GM10847 (cell line): ENCODE data around the gene CFHR1.
"Not testable (repeated sequence)": the region's sequence is repeated elsewhere in the genome, so short reads cannot be mapped to it uniquely, and the experiment has no call there.

Experiments used
- POLR2A ChIP-seq: IDR thresholded peaks from 2 replicates; pipeline ENCODE4 v1.6.1; 2011; ENCODE audit not compliant: insufficient read length; ENCODE audit errors: extremely low read depth

CFHR1 gene

DNA sequence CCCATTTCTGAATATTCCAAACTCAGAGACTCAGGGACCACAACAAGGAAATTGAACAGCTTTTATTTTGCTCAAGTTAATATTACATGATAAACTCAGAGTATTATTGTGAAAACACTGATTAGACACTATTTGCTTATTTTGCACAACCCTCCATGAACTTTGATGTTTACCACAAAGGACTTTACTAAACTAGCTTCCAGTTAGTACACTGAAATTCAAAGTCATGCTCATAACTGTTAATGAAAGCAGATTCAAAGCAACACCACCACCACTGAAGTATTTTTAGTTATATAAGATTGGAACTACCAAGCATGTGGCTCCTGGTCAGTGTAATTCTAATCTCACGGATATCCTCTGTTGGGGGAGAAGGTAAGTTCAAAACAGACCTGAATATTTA lies at the start of gene CFHR1:
CFHR1 (plus strand) TSS at position 201 of the 400 bp plus-strand sequence; CDS start at position 315, 114 bp downstream.
- TF ChIP-seq POLR2A = not testable (repeated sequence)

DNA sequence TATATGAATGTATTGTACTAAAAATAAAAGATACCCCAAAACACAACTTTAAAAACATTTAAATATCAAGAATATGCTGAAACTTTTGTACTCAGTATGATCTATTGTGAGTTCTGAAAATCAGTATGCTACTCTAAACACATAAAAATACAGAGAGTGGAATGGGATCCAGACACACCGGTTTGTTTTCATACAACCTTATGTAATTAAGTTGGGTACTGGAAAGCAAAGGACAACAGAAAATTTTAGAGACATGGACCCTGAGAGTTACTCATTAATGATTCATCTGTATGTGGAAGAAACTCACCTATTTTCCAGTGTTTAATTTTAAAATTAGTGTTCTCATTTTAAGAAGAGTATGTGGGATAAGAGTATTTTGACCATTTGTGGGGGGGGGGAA lies 45.8 kb upstream of the CFHR1 start:
- no peak for TF ChIP-seq POLR2A

DNA sequence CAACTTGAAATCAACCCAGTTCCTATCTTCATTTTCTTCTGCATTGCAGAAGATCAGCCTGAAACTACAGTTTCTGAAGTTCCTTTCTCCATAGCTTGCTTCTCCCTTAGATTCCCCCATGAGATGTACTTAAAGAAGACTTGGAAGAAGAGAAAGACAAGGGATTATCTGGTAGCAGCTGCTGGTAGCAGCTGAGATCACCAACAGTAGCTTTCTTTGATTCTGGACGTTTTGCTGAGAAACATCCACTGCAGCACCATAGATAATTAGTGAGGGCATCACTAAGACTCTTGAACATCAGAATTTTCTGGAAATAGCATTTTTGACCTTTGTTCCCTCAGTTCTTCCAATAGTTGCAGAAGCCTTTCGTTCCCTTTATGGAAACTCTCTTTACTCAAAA lies 45.4 kb upstream of the CFHR1 start:
- TF ChIP-seq POLR2A = no peak

DNA sequence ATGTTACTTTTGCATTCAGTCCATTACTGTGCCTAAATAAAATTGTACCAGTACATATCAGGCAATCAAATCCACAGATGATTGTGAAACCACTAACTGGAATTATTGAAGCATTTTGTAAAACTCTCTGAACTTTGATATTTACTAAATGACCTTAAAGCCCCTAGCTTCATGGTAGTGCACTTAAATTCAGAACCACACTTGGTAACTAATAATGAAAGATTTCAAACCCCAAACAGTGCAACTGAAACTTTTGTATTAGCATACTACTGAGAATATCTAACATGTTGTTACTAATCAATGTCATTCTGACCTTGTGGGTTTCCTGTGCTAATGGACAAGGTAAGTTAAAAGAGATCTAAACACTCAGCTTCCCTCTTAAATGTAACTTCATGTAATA lies 44.9 kb upstream of the CFHR1 start, which contains the start of gene CFHR3:
CFHR3 (plus strand) TSS at position 238 of the 400 bp plus-strand sequence; CDS start at position 285, 47 bp downstream.
- no peak for TF ChIP-seq POLR2A

DNA sequence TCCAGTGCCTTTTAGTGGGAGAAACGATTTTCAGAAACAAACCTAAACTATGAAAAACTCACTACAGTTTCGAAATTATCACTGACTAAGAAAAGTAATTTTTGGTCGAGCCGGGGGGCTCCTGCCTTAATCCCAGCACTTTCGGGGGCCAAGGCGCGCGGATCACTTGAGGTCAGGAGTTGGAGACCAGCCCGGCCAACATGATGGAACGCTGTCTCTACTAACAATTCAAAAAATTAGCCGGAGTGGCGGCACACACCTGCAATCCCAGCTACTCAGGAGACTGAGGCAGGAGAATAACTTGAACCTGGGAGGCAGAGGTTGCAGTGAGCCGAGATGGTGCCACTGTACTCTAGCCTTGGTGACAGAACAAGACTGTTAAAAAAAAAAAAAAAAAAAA lies 41.9 kb upstream of the CFHR1 start:
- no peak for TF ChIP-seq POLR2A

DNA sequence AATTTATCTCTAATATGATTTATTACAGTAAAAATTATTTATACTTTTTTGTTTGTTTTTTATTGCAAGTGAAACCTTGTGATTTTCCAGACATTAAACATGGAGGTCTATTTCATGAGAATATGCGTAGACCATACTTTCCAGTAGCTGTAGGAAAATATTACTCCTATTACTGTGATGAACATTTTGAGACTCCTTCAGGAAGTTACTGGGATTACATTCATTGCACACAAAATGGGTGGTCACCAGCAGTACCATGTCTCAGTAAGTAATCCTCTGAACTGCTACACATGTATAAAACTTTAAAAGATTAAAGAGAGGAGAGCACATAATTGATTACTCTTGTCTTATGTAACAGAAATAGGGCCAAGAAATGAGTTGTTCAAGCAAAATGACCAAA lies 40.4 kb upstream of the CFHR1 start:
- no peak for TF ChIP-seq POLR2A

DNA sequence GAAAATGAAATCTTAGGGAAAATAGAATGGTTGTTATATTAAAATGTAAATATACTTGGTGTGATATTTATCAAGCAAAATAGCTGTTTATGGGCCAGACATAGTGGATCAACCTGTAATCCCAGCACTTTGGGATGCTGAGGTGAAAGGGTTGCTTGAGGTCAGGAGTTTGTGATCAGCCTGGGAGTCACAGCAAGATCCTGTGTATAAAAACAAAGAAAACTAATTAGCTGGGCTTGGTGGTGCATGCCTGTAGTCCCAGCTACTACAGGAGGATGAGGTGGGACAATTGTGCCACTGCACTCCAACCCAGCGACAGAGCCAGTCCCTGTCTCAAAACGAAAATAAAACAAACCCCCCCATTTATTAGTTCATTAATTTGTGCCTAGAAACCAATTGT lies 21.6 kb upstream of the CFHR1 start:
- no peak for TF ChIP-seq POLR2A

DNA sequence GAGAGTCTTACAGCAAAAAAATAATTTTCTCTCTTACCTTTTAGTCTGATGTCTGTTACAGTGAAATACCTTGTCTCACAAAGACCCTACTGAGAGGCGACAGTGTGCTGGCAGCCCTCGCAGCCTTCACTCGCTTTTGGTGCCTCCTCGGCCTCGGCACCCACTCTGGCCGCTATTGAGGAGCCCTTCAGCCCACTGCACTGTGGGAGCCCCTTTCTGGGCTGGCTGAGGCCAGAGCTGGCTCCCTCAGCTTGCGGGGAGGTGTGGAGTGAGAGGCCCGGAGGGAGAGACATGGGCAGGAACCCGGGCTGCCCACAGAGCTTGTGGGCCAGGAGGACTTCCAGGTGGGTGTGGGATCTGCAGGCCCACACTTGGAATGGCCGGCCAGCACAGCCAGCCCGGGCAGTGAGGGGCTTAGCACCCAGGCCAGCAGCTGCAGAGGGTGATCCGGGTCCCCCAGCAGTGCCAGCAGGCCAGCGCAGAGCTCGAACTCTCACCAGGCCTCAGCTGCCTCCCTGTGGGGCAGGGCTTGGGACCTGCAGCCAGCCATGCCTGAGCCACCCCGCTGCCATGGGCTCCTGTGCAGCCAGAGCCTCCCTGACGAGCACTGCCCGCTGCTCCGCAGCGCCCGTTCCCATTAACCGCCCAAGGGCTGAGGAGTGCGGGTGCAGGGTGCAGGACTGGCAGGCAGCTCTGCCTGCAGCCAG lies 10.8 kb upstream of the CFHR1 start:
- no peak for TF ChIP-seq POLR2A

DNA sequence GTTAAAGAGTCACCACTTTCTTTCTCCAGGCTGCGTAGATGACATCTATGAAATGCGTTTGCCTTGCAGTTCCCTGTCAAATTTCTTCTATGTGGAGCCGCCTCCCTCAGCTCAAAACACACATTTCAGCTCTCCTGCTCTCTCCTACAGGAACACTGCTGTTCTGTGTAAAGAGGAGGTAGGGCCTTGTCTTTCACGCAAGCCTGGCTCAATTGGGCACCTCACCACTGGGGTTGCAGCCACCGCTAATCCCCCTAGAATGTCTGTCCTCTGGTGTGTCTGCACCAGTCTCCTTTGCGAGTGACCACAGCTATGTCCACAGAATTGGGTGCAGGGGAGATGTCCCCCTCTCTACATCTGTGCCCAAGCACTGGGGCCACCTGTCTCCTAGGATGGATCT lies 36.5 kb downstream of the CFHR1 start:
- TF ChIP-seq POLR2A = no peak

DNA sequence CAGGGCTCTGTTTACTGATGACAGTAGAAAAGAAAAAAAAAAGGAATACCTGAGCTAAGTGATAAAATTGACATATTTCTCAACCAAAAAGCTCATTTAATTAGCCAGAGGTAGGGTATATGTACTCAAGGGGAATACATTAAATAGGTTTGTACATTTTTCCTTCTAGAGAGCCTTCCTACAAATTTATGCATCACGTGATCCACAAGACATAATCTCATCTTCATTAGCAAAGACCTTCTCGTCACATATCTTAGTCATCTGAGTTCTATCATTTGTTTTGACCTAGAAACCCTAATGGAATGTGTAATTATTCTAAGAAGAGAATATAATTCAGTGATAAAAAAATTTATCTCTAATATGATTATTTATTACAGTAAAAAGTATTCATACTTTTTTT lies 37.7 kb downstream of the CFHR1 start:
- no peak for TF ChIP-seq POLR2A

DNA sequence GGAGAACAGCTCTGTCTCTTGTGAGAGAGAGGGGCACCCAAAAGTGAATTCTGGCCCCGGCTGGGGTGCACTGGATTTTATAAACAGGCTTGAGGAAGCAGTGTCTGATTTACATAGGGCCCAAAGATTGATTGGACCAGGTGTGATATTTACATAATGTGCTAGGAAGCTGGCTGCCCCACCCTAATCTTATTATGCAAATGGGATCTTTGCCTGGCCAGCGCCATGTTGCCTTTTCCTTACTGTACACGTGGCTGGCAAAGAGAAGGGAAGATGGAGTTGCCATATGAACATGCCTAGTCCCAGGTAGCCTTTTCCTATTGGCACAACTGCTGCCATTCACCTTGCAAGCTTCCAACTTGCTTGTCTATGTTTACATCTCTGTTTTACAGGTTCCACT lies 39.3 kb downstream of the CFHR1 start:
- no peak for TF ChIP-seq POLR2A

DNA sequence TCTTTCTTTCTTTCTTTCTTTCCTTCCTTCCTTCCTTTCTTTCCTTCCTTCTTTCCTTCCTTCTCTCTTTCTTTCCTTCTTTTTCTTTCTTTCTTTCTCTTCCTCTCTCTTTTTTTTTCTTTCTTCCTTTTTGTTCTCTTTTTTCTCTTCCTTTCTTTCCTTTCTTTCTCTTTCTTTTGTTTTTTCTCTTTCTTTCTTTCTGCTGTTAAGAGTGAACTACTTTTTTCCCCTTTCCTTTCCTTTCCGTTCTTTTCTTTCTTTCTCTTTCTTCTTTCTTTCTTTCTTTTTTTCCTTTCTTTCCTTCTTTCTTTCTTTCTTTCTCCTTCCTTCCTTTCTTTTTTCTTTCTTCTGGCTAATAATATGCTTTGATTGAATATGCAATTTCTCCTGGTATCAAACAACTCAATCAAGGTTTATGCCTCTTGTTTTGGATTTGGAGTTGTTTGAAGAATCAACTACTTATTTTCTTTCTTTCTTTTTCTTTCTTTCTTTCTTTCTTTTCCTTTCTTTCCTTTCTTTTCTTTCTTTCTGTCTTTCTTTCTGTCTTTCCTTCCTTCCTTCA lies 40.9 kb downstream of the CFHR1 start:
- TF ChIP-seq POLR2A = no peak

DNA sequence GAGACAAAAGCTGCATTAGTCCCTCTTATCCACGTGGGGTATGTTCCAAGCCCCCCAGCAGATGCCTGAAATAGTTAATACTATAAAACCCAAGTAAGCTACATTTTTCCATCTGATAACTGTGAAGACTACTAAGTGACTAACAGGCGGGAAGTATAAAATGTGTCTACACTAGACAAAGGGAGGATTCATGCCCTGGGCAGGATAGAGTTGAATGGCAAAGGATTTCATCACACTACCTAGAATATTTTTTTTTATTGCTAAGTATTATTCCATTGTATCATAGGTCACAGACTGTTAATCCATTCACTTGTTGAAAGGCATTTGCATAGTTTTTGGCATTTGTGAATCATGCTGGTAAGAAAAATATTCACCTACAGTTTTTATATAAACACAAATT lies 41.9 kb downstream of the CFHR1 start:
- no peak for TF ChIP-seq POLR2A

DNA sequence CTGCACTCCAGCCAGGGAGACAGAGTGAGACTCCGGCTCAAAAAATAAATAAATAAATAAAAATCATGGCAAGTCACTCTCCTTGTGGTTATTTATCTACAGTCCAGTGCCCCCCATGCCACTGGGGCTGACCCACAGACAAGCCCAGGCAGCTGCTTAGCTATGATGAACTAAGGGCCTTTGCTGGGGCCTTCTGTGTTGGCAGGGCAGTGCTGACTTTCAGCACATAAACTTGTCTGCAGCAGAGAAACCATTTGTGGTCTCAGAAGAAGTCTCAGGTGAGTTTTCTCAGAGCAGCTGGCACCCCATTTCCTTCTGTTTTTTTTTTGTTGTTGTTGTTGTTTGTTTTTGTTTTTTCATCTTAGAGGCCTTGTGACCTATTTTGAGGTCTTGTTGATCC lies 47.4 kb downstream of the CFHR1 start:
- TF ChIP-seq POLR2A = no peak

DNA sequence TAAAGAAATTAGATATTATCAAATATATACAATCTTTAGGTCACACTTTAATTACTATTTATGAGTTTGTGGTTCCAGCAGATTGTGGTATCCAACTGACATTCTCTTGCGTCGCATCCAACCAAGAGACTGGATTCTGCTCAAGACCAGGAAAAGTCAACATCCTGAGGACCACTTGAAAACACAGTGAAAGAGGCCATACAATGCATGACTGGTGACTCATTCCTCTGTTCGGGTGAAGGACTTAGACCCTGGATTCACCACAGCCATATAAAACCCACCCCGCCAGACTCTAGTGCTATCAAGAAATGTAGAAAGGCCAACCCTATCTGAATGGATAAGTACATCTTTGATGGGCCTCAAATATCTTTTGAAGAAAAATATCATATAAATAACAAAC lies 53.9 kb downstream of the CFHR1 start:
- no peak for TF ChIP-seq POLR2A

DNA sequence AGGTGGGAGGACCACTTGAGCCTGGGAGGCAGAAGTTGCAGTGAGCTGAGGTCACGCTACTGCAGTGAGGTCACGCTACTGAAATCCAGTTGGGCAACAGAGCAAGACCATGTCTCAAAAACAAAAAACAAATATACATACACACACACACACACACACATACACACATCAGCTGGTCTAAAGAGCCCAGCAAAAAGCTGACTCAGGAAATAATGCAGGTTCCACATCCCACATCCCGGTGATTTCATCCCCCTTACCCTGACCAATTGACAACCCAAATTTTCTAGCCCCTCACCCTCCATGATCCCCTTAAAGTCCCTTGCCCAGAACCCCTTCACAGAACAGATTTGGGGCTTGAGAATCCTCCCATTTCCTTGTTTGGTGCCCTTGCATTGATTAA lies 56.4 kb downstream of the CFHR1 start:
- TF ChIP-seq POLR2A = no peak

DNA sequence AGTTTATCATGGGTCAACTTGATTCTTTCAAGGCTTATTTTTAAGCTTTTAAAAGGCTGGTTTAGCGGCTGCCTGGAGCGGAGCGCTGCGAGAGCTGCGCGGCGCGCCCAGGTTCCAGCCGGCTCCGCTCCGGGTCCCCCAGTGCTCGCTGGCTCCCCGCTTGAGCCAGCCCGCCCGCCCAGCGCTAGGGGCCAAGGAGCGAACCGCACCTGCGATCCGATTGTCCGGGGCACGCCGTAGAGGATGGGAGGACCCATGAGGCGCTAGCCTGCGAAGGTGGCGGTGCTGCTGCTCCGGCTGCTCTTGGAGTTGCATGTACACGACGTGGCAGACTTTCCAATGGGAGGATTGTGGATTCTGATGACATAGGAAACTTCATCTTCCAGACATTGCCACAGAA lies 58.4 kb downstream of the CFHR1 start:
- no peak for TF ChIP-seq POLR2A
